ENCODE results near the gene SELENOS. TPM values are rescaled to one million over a fixed set of nuclear protein-coding genes. Genes with fewer than 3 reads are reported as not detected.

Gene SELENOS, protein sequence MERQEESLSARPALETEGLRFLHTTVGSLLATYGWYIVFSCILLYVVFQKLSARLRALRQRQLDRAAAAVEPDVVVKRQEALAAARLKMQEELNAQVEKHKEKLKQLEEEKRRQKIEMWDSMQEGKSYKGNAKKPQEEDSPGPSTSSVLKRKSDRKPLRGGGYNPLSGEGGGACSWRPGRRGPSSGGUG
- 70.4 and 73.2 TPM in 2 replicates for total RNA-seq
- 92.4 and 101 TPM in 2 replicates for polyA plus RNA-seq
- polyA plus RNA-seq (2011; cell fraction: cytosol; rRNA removed), result 91.0 and 96.0 TPM in 2 replicates
- 51.8 and 63.9 TPM in 2 replicates for polyA plus RNA-seq (2011; cell fraction: nucleus; rRNA removed)
- polyA plus RNA-seq (2012), result 61.3 and 63.3 TPM in 2 replicates
- 43.7 and 45.2 TPM in 2 replicates for polyA minus RNA-seq
- polyA minus RNA-seq (2011; cell fraction: cytosol; rRNA and poly(A)+ RNA removed), result 19.3 TPM
- 39.9 and 51.3 TPM in 2 replicates for polyA minus RNA-seq (2011; cell fraction: nucleus; rRNA and poly(A)+ RNA removed)
- Bru-seq, nascent RNA, result percentile 92 among the genes with signal in this experiment
- BruChase-seq, experiment 1, labeled RNA remaining after a 6-hour chase, result percentile 94 among the genes with signal in this experiment
- percentile 93 among the genes with signal in this experiment for BruChase-seq, experiment 2, labeled RNA remaining after a 2-hour chase
- long read RNA-seq, transcript SELENOS-203 (6 exons, 1,188 nt), result major isoform, 549 of 595 reads
- long read RNA-seq, transcript SELENOS-201 (7 exons, 1,439 nt), result minor isoform, 5 of 595 reads
- long read RNA-seq, transcript SELENOS-208 (2 exons, 355 nt), result minor isoform, 6 of 595 reads
- long read RNA-seq, partial matches to known transcripts, result 9 of 595 reads
- long read RNA-seq, other reads (novel, unspliced or antisense), result 26 of 595 reads

GRCh38 chr15:101277038-101277822, at the start of gene SELENOS:
Gene SELENOS, minus strand, starts transcription at chr15:101277485. Its CDS starts 68 bp downstream, at chr15:101277417.
- H3K36me3 ChIP-seq (ENCODE audit: control insufficient read depth in 2 of 2, extremely low read depth in 1 of 2, insufficient read depth in 2 of 2, low read length in 2 of 2), result peaks cover 24 to 26% of the 10 kb centered on the region in 2 experiments
- peak within 1 kb of the TSS; percentile 81 for H3K4me2 ChIP-seq (ENCODE audit: insufficient read depth, low read length)
- H3K27me3 ChIP-seq (ENCODE audit: control insufficient read depth in 2 of 2, insufficient read depth in 2 of 2, low read length in 2 of 2), result no peaks in the 10 kb centered on the region
- ChIA-PET CTCF (interaction anchor here (0.9 to 1.8 kb wide), 5 partner anchors 12 to 365 kb away, joined by 3 to 13 read pairs (median 3); no protein-coding TSS in a partner anchor), POLR2A (no interaction called here)
- FAIRE-seq, result peak; percentile 59
- H3K79me2 ChIP-seq (ENCODE audit: control insufficient read depth, insufficient read depth, low read length), result peaks cover 19% of the 10 kb centered on the region
- peak within 1 kb of the TSS; percentile 85 for H2AFZ ChIP-seq (ENCODE audit: low read depth, low read length)
- DNase-seq (ENCODE audit: low read depth, low spot score), result peak; percentile 89
- BruUV-seq (replicated peaks), result TSS peak; percentile 62
- peak within 1 kb of the TSS; percentile 63 to 98 (median 82) for H3K4me3 ChIP-seq (replicated peaks in 1 of 3; ENCODE audit: insufficient read depth in 1 of 3, low read depth in 1 of 3, low read length in 3 of 3)
- no peaks in the 10 kb centered on the region for H3K9me1 ChIP-seq (replicated peaks; ENCODE audit: control insufficient read depth, extremely low read depth, insufficient read depth, low read length)
- H3K9me3 ChIP-seq (replicated peaks; ENCODE audit: control insufficient read depth, insufficient read depth, low read length), result no peaks in the 10 kb centered on the region
- dilution Hi-C loops (cut with MboI; ENCODE audit: extremely low pct_ligation_motif_present, low sequenced_read_pairs), result no loop called here
- H4K20me1 ChIP-seq (replicated peaks; ENCODE audit: control insufficient read depth, extremely low read depth, insufficient read depth, low read length), result no peaks in the 10 kb centered on the region
- H3K27ac ChIP-seq (ENCODE audit: insufficient read depth, low read depth, low read length), result peak within 1 kb of the TSS; percentile 75
- no peak for TF ChIP-seq JUN (IDR thresholded peaks at IDR 0.05; ENCODE audit: borderline replicate concordance, insufficient read depth, insufficient read length, low read depth)
- peak; percentile 73 for TF ChIP-seq MAX (IDR thresholded peaks at IDR 0.05; ENCODE audit: insufficient read depth, insufficient read length)
- peak; percentile 44 for TF ChIP-seq POLR2A (IDR thresholded peaks at IDR 0.05; ENCODE audit: low read depth, low read length)
- TF ChIP-seq GATA2 (IDR thresholded peaks at IDR 0.05; ENCODE audit: insufficient read depth, insufficient read length, low read depth, low read length), result no peak
- no peak for TF ChIP-seq FOS (IDR thresholded peaks at IDR 0.05; ENCODE audit: borderline replicate concordance, insufficient read depth, low read length)
- TF ChIP-seq POLR2AphosphoS5 (IDR thresholded peaks at IDR 0.05; ENCODE audit: insufficient read depth, low read depth, low read length), result peak; percentile 84
- TF ChIP-seq MYC (IDR thresholded peaks at IDR 0.05; ENCODE audit: low read depth, low read length), result no peak
- intact Hi-C loops (cut with micrococcal nuclease), result loop anchor here (1.0 to 5.0 kb wide), 3 partner anchors 17 to 555 kb away; no protein-coding TSS in a partner anchor
- peaks cover 11% of the 10 kb centered on the region for H3K4me1 ChIP-seq (ENCODE audit: control insufficient read depth, extremely low read depth, insufficient read depth, low read length)
- H3K9ac ChIP-seq (replicated peaks; ENCODE audit: extremely low read depth, insufficient read depth, low read length), result peak within 1 kb of the TSS; percentile 82
